Esophagus muscularis mucosa (tissue), 4 donors: ENCODE measurements around the gene PSMD12. TPM values are rescaled to one million over a fixed set of nuclear protein-coding genes. Genes with fewer than 3 reads are reported as not detected.

Experiments used
- DNase-seq: peaks from one replicate; pipeline ENCODE4 v3.0.0-alpha.2; 2017; ENCODE audit errors: extremely low spot score
- H3K27ac ChIP-seq, 4 donors: fragments of 200-600 bp; sonication (generic); replicated peaks in 1 of 4; 1 replicate in 3 of 4; 2 replicates in 1 of 4; pipeline ENCODE4 v1.5.1; 2016 to 2019; ENCODE audit warnings: mild to moderate bottlenecking in 1 of 4
- H3K27me3 ChIP-seq, 4 donors: fragments of 200-600 bp; sonication (generic); one replicate each; pipeline versions ENCODE4 v1.5.1 to v1.6.0; 2016 to 2019
- H3K36me3 ChIP-seq, 4 donors: fragments of 200-600 bp; sonication (generic); one replicate each; pipeline ENCODE4 v1.5.1; 2016 to 2019
- H3K4me1 ChIP-seq, 4 donors: fragments of 200-600 bp; sonication (generic); one replicate each; pipeline ENCODE4 v1.5.1; 2016 to 2019
- H3K4me3 ChIP-seq, 4 donors: fragments of 200-600 bp; sonication (generic); 1 replicate in 2 of 4; 2 replicates in 2 of 4; pipeline ENCODE4 v1.5.1; 2016 to 2019; ENCODE audit warnings: mild to moderate bottlenecking in 4 of 4, moderate library complexity in 1 of 4
- H3K9me3 ChIP-seq, 4 donors: fragments of 200-600 bp; sonication (generic); 1 replicate in 3 of 4; 2 replicates in 1 of 4; pipeline ENCODE4 v1.5.1; 2016 to 2019
- CTCF ChIP-seq, 3 experiments: fragments of 200-600 bp in 2 of 3; fragments of 450-650 bp in 1 of 3; sonication (generic) in 2 of 3; IDR thresholded peaks; one replicate each; pipeline ENCODE4 v1.5.1; 2017 to 2019; ENCODE audit warnings: antibody characterized with exemption in 3 of 3, mild to moderate bottlenecking in 2 of 3, moderate library complexity in 1 of 3
- EP300 ChIP-seq: sonication (generic); formaldehyde crosslinking; IDR thresholded peaks from one replicate; pipeline ENCODE4 v1.6.1; 2017; ENCODE audit warnings: antibody characterized with exemption
- POLR2A ChIP-seq: fragments of 450-650 bp; IDR thresholded peaks from one replicate; pipeline ENCODE4 v1.6.1; 2017; ENCODE audit warnings: antibody characterized with exemption, moderate library complexity, mild to moderate bottlenecking, low read depth
- POLR2AphosphoS5 ChIP-seq, 2 donors: sonication (generic); formaldehyde crosslinking; IDR thresholded peaks; one replicate each; pipeline ENCODE4 v1.6.1; 2017; ENCODE audit warnings: antibody characterized with exemption in 2 of 2
- WGBS: methylation state at CpG from one replicate; pipeline ENCODE4 v1.1.5; 2018; 5-methylcytosine and 5-hydroxymethylcytosine counted together
- intact Hi-C: fragments of 100-400 bp; cut with DNase I; formaldehyde crosslinking; loops from one replicate; pipeline ENCODE4 v1.15.1; 2023
- total RNA-seq, 4 donors: library from RNA; depleted of rRNA; stranded (reverse); fragments of >200 nt; gene quantifications; one replicate each; pipeline versions ENCODE4 v1.1.0 to v1.2.1, GENCODE V29; 2016

PSMD12 gene
- total RNA-seq = 10 to 100 TPM; 28.4 to 37.8 (median 30.0) TPM

DNA sequence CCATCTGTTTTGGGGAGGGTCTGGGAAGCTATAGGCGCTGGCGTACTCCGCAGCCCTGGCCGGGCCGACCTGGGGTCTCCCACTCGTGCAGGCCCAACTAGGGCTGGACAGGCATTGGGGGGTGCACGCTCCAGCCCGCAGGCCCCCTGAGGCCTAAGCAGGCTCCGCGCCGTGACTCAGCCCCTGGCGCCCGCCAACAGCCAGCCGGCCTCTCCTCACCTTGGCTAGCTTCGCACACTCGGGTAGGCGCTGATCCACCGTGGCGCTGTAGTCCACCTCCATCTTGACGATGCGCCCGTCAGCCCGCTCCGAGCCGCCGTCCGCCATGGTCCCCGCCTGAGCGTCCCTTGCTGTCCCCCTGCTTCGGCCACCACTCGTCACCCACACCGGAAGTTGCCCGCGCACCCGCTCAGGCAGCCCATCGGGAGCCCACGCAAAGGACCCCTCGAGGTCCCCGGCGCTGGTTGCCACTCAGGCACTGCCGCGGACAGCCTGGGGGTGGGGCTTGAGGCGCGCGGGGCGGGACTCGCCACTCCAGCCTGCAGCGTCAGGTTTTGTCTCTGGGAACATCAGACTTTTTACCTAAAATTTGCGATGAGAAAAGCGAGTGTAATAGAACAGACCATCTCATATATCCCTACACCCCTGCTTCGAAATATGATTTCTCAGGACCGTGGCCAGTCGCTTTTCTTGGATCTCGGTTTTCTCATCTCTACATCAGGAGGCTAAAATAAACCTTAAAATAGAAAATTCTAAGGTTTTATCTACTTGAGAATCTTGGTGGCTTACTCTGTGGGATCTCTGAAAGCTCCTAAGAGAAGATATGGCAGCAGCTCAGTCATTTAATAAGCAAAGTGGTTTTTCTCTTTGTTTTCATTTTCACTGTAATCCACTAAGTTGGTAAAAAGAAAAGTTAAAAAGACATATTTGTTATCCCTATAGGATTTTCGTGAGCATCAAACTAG, at the start of gene PSMD12:
TSS of gene PSMD12 (minus strand) at position 385 of the 965 bp plus-strand sequence. CDS start at position 327, 58 bp downstream.
- 6% methylated on average over 7 of the region's 55 CpGs for WGBS
- intact Hi-C loops = loop anchor here (5.0 to 10.0 kb wide), 2 partner anchors 122 to 456 kb away; partner anchors contain the start of gene HELZ

GRCh38 chr17:67415291-67415690, 48.9 kb upstream of the PSMD12 start:
- Histone ChIP-seq H3K27me3 (no peaks in the 10 kb centered on the region), H3K27ac (no peak overlapping the region), H3K4me1 (peaks cover 5 to 25% (median 20%) of the 10 kb centered on the region in 4 donors), H3K4me3 (no peak overlapping the region), H3K9me3 (no peaks in the 10 kb centered on the region), H3K36me3 (no peaks in the 10 kb centered on the region)
- DNase-seq = no peak
- 92% methylated on average over 7 of the region's 7 CpGs for WGBS
- intact Hi-C loops = no loop called here
- no peak for TF ChIP-seq POLR2AphosphoS5 (IDR thresholded peaks at IDR 0.05)
- TF ChIP-seq EP300 = no peak
- TF ChIP-seq POLR2A = no peak
- no peak for TF ChIP-seq CTCF (IDR thresholded peaks at IDR 0.05)

More for the DNA sequence above, at the start of gene PSMD12:
- Histone ChIP-seq H3K27me3 (no peaks in the 10 kb centered on the region), H3K4me1 (peaks cover 37 to 49% (median 48%) of the 10 kb centered on the region in 4 donors), H3K36me3 (no peaks in the 10 kb centered on the region), H3K9me3 (no peaks in the 10 kb centered on the region), H3K4me3 (peak within 1 kb of the TSS; percentile 77 to 97 (median 92)), H3K27ac (peak within 1 kb of the TSS; percentile 92 to 96 (median 94))
- DNase-seq = peak; percentile 98
- TF ChIP-seq CTCF (IDR thresholded peaks at IDR 0.05) (no peak), POLR2A (peak; percentile 67), POLR2AphosphoS5 (IDR thresholded peaks at IDR 0.05) (peak; percentile 94 to 95), EP300 (no peak)

GRCh38 chr17:67414559-67414958, 48.2 kb upstream of the PSMD12 start:
- H3K4me1 ChIP-seq = peaks cover 4 to 25% (median 19%) of the 10 kb centered on the region in 4 donors
- intact Hi-C loops = no loop called here
- TF ChIP-seq CTCF (IDR thresholded peaks at IDR 0.05) (no peak), POLR2A (no peak), EP300 (no peak), POLR2AphosphoS5 (IDR thresholded peaks at IDR 0.05) (no peak)
- no peaks in the 10 kb centered on the region for H3K9me3 ChIP-seq
- no peaks in the 10 kb centered on the region for H3K27me3 ChIP-seq
- WGBS = 100% methylated on average over 2 of the region's 2 CpGs
- DNase-seq = no peak
- no peak overlapping the region for H3K27ac ChIP-seq
- H3K4me3 ChIP-seq = no peak overlapping the region
- no peaks in the 10 kb centered on the region for H3K36me3 ChIP-seq

- no peak for TF ChIP-seq CTCF (IDR thresholded peaks at IDR 0.05)
- no peak for TF ChIP-seq POLR2AphosphoS5 (IDR thresholded peaks at IDR 0.05)
- no peak for TF ChIP-seq POLR2A
- TF ChIP-seq EP300 = no peak
- Histone ChIP-seq H3K27me3 (no peaks in the 10 kb centered on the region), H3K4me1 (peaks cover 4 to 25% (median 19%) of the 10 kb centered on the region in 4 donors), H3K36me3 (no peaks in the 10 kb centered on the region), H3K4me3 (no peak overlapping the region), H3K27ac (no peak overlapping the region), H3K9me3 (no peaks in the 10 kb centered on the region)
- DNase-seq = no peak
- WGBS = 100% methylated on average over 1 of the region's 1 CpG
- intact Hi-C loops = no loop called here
Observed at GRCh38 chr17:67414130-67414529, 47.8 kb upstream of the PSMD12 start.
